ENCODE measurements around the gene SPEM1.

DNA sequence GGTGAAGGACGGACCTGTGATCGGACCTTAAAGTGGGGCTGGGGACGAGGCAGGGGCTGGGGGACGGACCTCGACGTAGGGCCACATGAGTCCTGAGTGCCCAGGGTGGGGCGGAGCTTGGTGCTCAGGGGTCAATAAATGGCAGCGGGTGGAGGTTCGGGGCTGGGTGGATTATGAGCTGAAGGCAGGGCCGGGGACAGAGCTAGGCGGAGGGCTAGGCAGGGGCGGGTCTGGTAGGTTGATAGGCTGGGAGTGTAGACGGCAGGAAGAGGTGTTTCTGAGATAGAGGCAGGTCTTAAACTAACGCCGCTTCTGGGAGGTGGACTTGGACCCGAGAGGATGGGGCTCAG is 25.5 kb downstream of the SPEM1 start:
- no peak for TF ChIP-seq POLR2A (IDR thresholded peaks at IDR 0.05)
- TF ChIP-seq, protein P1, sequence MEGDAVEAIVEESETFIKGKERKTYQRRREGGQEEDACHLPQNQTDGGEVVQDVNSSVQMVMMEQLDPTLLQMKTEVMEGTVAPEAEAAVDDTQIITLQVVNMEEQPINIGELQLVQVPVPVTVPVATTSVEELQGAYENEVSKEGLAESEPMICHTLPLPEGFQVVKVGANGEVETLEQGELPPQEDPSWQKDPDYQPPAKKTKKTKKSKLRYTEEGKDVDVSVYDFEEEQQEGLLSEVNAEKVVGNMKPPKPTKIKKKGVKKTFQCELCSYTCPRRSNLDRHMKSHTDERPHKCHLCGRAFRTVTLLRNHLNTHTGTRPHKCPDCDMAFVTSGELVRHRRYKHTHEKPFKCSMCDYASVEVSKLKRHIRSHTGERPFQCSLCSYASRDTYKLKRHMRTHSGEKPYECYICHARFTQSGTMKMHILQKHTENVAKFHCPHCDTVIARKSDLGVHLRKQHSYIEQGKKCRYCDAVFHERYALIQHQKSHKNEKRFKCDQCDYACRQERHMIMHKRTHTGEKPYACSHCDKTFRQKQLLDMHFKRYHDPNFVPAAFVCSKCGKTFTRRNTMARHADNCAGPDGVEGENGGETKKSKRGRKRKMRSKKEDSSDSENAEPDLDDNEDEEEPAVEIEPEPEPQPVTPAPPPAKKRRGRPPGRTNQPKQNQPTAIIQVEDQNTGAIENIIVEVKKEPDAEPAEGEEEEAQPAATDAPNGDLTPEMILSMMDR (IDR thresholded peaks at IDR 0.05) = no peak
- TF ChIP-seq POLR2AphosphoS5 (IDR thresholded peaks at IDR 0.05) = no peak
- no peak for TF ChIP-seq EP300 (IDR thresholded peaks at IDR 0.05)

Measured in stomach (tissue), 4 donors.